ENCODE results near the gene LRIG1. TPM values are rescaled to one million over a fixed set of nuclear protein-coding genes. Genes with fewer than 3 reads are reported as not detected.

Gene LRIG1
- total RNA-seq, 1 experiment from 2014 or later: 14.6 TPM

DNA sequence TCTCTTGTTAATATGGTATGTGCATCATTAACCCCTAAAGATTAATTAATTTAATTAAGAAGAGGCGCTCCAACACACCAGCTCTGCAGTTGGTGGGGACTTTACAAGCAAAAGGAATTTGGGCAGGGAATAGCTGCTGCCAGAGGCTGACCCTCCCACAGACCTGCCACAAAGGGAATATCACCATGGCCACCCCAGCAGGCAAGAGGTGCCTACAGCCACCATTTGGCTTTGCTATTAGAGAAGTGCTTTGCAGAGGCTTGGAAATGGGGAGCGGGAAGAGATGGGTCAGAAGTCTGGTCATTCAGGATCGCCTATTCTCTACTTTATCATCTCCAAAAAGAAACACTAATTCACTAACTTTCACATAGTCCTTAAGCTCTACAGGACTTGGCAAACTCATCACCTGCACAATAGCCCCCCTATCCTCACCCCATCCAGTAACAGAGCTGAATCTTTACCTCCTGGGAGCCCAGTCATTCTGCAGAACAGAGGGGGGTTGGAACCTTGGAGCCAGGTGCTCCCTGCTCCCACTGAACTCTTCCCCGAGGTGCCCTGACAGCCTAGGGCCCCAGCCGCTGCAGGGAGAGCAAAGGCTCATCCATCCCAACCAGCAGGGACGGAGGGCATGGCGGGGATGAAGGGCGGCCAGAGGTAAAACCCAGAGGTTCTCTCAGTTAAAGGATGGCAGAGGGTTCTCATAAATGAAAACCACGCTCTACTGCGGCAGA, 29.7 kb downstream of the LRIG1 start:
- no peak for DNase-seq (ENCODE audit: low read depth)

- no peak for DNase-seq (ENCODE audit: low read depth)
Measured at GRCh38 chr3:66470285-66470684, 30.5 kb downstream of the LRIG1 start.

DNA sequence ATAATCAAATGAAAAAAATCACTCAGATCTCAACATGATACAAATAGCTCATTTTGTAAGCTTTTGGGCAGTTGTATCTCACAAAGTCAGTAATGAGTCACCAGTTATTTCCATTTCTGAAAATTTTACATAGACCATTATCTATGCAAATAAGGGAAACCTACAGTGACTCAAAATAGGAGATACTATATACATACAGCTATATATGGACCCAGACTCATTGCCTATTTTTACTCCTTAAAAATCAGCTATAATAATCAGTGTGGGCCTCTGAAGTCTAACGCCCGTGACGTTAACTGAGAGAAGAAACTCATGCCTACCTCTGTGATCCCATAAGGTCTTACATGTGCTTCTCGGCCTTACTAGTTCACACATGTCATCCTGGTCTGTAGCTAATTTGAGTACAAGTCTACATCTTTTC, 31.6 kb downstream of the LRIG1 start:
- no peak for DNase-seq (ENCODE audit: low read depth)

- no peak for DNase-seq (ENCODE audit: low read depth)
Measured at GRCh38 chr3:66467996-66468735, 32.7 kb downstream of the LRIG1 start.

DNA sequence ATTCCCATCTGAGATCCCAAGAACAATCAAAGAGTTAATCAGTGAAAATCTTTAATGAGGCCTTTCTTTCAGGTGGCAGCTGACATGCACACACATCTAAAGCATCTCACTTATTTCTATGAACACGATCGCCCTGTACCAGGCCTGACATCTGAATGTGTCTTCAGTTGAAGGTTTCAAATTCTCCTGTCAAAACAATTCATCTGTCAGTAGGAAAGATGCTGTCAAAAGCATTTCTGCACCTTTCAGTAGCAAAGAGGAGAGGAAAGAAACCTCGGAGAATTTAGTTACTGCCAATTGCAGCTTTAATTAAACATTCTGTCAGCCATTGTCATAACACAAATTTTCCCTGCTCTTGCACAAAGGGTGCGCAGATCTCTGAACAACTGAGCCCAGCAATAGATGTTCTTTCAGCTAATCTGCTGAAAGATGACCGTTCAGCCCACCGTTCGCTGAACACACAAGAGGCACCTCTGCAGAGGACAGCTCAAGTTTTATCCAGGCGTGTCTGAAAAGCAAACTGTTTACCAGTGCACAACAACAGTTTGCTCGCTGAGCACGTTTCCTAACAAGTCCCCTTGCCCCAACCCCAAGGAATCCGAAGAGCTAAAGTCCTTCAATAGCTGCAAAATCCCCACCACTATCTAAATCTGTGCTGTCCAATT, 34.1 kb downstream of the LRIG1 start:
- DNase-seq (ENCODE audit: low read depth): no peak

GRCh38 chr3:66465587-66465986, 35.2 kb downstream of the LRIG1 start:
- no peak for DNase-seq (ENCODE audit: low read depth)

DNA sequence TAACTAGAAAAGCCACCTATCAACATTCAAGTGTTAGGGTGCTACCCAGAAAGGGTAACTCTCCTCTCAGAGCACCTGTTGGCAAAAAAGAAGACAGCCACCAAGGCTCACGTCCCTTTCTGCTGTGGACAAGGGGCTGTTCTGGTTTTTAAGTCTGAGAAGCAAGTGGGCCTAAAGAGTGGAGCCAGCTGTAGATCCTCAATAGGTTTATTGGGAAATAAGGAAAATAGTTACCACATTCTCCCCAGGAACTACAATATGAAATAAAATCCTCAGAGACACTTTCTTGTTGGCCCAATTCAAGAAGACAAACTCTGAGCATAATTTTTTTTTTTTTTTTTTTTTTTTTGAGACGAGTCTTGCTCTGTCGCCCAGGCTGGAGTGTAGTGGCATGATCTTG, 35.8 kb downstream of the LRIG1 start:
- no peak for DNase-seq (ENCODE audit: low read depth)

DNA sequence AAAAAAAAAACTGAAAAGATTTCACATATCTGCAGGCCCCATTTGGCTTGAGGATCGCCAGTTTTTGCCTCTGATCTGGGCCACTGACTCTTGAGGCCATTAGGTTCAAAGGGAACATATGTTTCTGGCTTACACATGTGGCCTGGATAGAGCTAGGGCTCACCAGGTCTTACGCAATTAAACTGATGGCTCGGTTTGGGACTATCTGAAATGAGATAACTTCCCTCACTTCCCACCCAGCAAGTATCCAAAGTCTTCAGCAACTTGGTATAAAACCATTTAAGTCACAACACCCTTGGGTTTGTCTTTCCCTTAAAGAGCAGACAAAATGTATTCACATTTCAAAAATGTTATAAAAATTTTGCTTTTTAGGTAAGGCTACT, 36.3 kb downstream of the LRIG1 start:
- no peak for DNase-seq (ENCODE audit: low read depth)

GRCh38 chr3:66463730-66464511, 36.9 kb downstream of the LRIG1 start:
- no peak for DNase-seq (ENCODE audit: low read depth)

DNA sequence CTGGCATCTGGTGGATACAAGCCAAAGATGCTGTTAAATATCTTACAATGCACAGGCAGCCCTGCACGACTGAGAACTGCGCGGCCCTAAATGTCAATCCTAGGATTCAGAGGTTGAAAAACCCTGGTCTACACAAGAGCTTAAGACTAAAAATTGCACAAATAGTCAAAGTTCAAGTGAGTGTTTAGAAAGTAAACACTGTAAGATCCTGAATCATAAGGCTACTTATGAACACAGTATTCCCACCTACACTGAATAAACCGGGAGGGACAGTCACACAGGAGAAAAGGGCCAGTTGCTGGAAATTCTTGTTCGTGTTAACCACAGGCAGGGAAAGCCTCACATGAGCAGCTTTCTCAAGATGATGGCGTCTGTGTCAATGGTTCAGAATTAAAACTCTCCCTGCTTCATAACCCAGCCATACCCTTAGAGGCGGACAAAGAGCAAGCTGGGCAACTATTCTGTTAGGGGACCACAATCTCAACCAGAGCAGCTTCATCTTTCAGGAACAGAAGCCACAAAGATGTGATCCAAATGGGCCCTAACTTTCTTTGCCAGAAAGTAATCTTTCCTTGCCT, 37.7 kb downstream of the LRIG1 start:
- DNase-seq (ENCODE audit: low read depth): no peak

DNA sequence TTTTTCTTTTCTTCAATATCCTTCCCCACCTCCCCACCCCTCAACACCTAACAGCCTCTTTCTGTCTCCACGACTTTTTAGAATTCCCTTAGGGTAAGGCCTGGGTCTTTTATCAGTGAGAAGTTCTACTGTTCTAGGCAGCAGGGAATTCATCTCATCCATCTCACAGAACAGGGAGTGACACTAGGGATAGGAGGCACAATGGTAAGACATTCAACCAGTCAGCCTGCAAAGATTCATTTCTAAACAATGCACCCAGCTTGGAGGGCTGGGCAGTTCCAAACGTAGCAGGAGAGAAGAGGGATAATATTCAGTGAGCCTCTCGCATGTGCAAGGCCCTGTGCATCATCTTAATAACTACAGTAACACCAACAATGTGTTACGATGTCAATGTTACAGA, 43.6 kb downstream of the LRIG1 start:
- no peak for DNase-seq (ENCODE audit: low read depth)

- DNase-seq (ENCODE audit: low read depth): no peak
Measured at GRCh38 chr3:66456711-66457173, 44.1 kb downstream of the LRIG1 start.

GRCh38 chr3:66454464-66454859, 46.4 kb downstream of the LRIG1 start:
- DNase-seq (ENCODE audit: low read depth): no peak

- DNase-seq (ENCODE audit: low read depth): no peak
Measured at GRCh38 chr3:66453651-66454463, 47.0 kb downstream of the LRIG1 start.

DNA sequence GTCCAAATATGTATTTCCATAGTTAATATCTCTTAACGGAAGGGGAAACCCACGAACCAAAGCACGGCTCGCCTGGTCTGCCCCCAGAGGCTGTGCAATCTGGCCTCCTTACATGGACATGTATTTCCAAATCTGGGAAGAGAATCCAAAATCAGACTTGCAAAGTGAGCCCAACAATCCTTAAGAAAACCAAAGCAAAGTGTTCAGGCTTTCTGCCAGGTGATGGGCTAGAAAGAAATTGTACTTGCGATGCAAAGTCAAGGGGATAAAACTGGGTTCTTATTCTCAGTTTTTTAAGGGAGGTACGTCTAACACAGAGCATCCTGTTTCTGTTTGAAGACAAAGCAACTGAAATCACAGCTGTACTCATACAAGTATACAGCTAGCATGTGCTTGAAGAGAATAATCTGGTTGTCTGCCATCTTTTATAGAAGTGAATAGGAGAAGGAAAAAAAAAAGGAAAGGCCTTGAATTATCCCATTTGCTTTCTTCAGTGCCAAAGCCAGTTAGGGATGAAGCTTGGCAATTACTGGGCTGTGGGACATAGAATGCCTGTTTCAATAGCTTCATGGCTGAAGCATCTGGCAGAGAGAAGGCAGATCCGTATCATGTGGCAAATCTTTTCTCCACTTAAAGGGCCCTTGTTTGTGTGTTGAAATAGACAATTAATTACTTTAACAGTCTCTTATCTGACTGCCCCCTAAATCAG, 48.4 kb downstream of the LRIG1 start:
- DNase-seq (ENCODE audit: low read depth): no peak

GRCh38 chr3:66451766-66452165, 49.1 kb downstream of the LRIG1 start:
- no peak for DNase-seq (ENCODE audit: low read depth)

DNA sequence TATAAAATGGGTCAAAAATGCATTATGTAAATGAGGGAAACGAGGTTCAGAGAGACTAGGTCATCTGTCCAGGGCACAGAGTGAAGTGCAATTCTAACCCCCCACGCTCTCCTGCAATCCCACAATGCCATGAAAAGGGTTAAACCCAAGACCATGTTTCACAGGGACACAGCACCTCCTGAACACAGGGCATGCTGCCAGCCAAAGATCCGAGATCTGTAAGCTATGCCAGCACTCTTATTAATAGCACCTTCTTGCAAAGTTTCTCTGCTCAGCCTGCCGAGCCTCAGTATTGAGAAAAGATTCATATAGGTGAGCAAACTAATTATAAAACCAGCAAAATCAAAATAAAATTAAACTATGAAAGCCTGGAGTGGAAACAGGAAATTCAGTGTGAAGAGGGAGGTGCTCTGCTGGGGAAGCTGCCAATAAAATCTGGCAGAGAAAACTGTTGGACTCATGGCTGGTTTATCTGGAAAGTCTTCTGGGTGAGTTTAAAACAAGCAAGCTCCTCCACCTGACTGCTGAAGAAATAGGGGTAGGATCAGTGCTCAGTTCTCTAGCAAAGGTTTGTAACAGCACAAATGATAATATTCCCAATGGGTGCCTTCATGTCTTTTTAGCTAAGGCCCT, 50.3 kb downstream of the LRIG1 start:
- no peak for DNase-seq (ENCODE audit: low read depth)

GRCh38 chr3:66449411-66449974, 51.3 kb downstream of the LRIG1 start:
- DNase-seq (ENCODE audit: low read depth): no peak

DNA sequence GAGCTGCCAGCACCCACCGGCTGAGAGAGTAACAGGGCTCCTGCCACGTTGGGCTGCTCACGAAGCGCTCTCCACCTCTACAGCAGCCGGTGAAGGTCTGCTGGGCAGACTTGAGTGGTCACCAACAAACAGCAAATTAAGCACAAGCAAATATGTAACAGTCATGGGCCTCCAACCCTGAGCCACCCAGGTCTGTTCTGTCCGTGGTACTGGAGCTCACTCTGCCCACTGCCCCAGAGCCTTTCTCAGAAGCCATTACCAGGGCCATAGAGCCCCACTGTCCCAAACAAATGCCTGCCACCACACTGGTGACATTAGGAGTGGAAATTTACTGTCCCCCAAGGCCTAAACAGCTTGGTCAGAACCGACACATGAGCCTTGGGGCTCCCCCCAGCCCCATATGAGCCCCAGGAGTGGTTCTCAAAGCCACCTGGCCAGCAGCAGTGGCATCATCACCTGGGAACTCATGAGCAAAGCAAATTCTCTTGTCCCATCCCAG, 56.6 kb downstream of the LRIG1 start:
- no peak for DNase-seq (ENCODE audit: low read depth)

Data from HT1080 (cell line).